Skeletal muscle tissue (tissue), 4 donors: Measurements from ENCODE around the gene FN1. TPM values are rescaled to one million over a fixed set of nuclear protein-coding genes. Genes with fewer than 3 reads are reported as not detected.
A peak's percentile ranks its signal among the peaks of the same experiment; 100 is the strongest.

Source experiments
- H3K27ac ChIP-seq: one replicate; pipeline ENCODE4 v1.7.0; 2013; ENCODE audit warnings: mild to moderate bottlenecking, low read depth, low read length, inconsistent platforms
- H3K27me3 ChIP-seq, 3 donors: one replicate each; pipeline ENCODE4 v1.7.0; 2013; ENCODE audit warnings: low read length in 3 of 3; ENCODE audit not compliant: control insufficient read depth in 3 of 3, insufficient read depth in 3 of 3
- H3K36me3 ChIP-seq, 3 donors: one replicate each; pipeline ENCODE4 v1.7.0; 2013; ENCODE audit warnings: low read length in 3 of 3; ENCODE audit not compliant: control insufficient read depth in 3 of 3, insufficient read depth in 3 of 3
- H3K4me1 ChIP-seq, 3 donors: one replicate each; pipeline ENCODE4 v1.7.0; 2013; ENCODE audit warnings: low read length in 3 of 3, mild to moderate bottlenecking in 3 of 3; ENCODE audit not compliant: control insufficient read depth in 3 of 3, insufficient read depth in 3 of 3
- H3K4me3 ChIP-seq, 3 donors: one replicate each; pipeline ENCODE4 v1.7.0; 2013; ENCODE audit warnings: low read length in 3 of 3
- H3K9ac ChIP-seq, 3 donors: one replicate each; pipeline ENCODE4 v1.7.0; 2013; ENCODE audit warnings: low read length in 3 of 3, mild to moderate bottlenecking in 3 of 3, moderate library complexity in 2 of 3, low read depth in 1 of 3
- H3K9me3 ChIP-seq, 3 donors: one replicate each; pipeline ENCODE4 v1.7.0; 2013; ENCODE audit warnings: low read length in 3 of 3; ENCODE audit not compliant: control insufficient read depth in 3 of 3
- total RNA-seq: library from RNA; depleted of rRNA; stranded (reverse); fragments of >200 nt; gene quantifications from one replicate; pipeline ENCODE4 v1.2.3, GENCODE V29; 2014
- donor health status: Osteomylitis.

The FN1 gene
- total RNA-seq, 1 donor from 2014 or later, result 301 TPM

DNA sequence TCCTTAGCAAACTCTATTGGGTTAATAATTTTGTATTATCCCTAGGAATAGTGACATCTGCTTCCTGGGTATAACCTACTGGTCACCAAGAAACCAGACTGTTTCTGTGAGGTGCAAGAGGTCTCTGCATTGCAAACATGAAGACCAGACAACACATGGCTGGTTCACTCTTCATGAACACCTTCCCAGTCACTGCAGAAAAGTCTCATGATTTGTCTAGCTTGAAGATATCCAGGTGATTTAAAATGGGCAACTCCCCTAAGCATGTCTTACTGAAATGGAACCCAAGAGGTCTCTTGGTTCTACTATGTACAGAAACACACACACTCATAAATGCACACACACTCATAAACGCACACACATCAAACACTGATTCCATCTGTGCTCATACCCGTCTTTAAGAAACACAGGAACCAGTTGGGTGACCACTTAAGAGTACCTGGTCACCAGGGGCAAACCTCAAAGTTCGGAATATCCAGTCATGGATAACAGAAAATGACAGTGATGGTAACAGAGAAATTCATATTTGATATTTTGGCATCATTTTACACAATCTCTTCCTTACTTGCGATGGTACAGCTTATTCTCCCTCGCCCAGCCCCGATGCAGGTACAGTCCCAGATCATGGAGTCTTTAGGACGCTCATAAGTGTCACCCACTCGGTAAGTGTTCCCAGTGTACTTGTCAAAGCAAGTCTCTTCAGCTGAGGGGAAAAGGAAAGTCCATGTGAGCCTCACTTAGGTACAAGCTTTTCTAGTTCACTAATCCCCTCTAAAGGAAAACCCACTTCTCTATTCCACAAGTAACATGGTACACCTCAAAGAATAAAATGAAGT, 2.9 kb downstream of the FN1 start:
- Histone ChIP-seq H3K9ac (no peak overlapping the region), H3K27ac (peak overlapping the region; percentile 22), H3K36me3 (peaks cover 0 to 4% (median 0%) of the 10 kb centered on the region in 3 donors), H3K4me3 (peak overlapping the region in 1 of 3 donors; percentile 32), H3K27me3 (peaks cover 10 to 27% (median 15%) of the 10 kb centered on the region in 3 donors), H3K4me1 (peaks cover 3 to 12% (median 11%) of the 10 kb centered on the region in 3 donors), H3K9me3 (no peaks in the 10 kb centered on the region)

DNA sequence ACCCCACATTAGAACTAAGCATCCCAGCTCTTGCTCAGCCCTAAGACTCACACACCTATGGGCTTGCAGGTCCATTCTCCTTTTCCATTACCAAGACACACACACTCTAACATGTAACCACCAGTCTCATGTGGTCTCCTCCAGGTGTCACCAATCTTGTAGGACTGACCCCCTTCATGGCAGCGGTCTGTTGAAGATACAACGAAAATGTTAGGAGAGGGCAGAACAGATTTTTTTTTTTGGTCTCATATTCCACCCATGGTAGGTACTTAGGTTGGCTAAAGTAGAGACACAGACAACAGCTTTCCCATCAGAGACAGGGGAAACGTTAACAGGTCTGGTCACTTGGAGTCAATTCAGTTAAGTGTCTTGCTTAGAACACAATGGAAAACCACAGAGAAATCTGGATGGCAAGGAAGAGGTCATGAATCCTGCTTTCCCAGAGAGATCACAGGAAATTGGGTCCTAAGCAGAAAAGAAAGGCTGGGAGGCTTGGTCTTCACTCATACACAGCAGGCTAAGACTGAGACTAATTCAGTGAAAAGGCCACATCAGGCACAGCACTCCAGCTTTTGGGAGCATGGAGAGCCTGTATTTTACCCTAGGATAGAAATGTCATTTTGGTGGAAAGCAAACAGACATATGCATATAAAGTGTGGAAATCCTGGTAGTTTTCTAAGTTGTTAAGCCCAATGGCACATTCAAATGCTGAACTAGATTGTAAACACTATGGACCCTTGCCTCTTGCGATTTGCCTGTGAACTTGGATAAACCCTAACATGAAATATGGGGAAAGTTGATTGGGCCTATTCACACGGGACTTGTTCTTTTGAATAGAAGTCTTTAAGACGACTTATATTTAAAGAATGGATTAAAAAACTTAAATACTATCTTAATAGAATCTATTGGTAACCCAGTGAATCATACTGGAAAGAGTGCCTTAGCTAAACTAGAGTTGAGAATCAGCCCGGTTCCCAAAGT, 3.8 kb downstream of the FN1 start:
- Histone ChIP-seq H3K4me1 (peaks cover 3 to 11% (median 11%) of the 10 kb centered on the region in 3 donors), H3K27ac (no peak overlapping the region), H3K27me3 (peaks cover 10 to 23% (median 15%) of the 10 kb centered on the region in 3 donors), H3K4me3 (no peak overlapping the region), H3K36me3 (peaks cover 0 to 4% (median 0%) of the 10 kb centered on the region in 3 donors), H3K9ac (no peak overlapping the region), H3K9me3 (no peaks in the 10 kb centered on the region)

DNA sequence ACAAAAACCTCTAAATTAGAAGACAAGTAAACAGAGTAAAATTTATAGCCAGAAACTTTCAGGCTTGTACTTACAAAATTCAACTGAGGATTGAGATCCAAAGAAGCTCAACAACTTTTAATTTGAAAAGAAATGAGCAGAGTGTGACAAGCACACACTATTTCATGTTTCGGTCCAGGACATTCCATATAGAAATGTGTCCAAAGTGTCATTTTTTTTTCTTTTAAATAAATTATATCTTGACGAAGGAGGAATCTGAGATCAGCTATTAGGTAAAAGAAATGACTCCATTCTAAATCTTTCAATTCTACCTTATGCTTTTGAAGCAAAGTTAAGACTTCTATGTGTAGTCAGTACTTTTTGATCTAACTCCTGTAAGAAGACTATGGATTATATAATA, 4.6 kb downstream of the FN1 start:
- Histone ChIP-seq H3K9me3 (no peaks in the 10 kb centered on the region), H3K4me3 (no peak overlapping the region), H3K27me3 (peaks cover 6 to 17% (median 11%) of the 10 kb centered on the region in 3 donors), H3K36me3 (peaks cover 0 to 6% (median 0%) of the 10 kb centered on the region in 3 donors), H3K4me1 (peaks cover 3 to 7% (median 7%) of the 10 kb centered on the region in 3 donors), H3K9ac (no peak overlapping the region), H3K27ac (no peak overlapping the region)

DNA sequence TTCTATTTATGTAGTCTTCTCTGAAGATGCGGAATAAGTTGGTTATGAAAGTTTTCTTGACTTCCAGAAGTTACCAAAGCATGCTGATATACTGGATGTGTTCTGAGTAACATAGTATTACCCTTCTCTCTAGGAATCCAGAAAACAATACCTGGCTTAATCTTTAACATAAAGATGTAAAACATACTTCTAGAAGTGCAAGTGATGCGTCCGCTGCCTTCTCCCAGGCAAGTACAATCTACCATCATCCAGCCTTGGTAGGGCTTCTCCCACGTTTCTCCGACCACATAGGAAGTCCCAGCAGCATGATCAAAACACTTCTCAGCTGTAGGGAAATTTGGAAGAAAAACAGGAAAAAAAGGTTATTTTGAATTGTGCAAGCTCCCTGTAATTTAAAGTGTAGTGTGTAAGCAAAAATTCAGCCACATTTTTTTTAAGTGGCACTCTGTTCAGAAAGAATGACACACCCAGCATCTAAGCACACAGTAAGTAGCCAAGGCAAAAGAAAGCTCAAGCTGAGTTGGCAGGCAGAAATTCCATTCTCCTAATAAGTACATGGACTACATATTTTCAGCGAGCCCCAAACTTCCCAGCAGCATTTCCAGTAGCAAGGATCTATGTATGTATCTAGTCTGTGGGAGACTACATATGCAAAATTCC, 5.2 kb downstream of the FN1 start:
- Histone ChIP-seq H3K9ac (no peak overlapping the region), H3K27ac (no peak overlapping the region), H3K9me3 (no peaks in the 10 kb centered on the region), H3K4me1 (peaks cover 3 to 7% (median 6%) of the 10 kb centered on the region in 3 donors), H3K36me3 (peaks cover 0 to 6% (median 0%) of the 10 kb centered on the region in 3 donors), H3K27me3 (peaks cover 4 to 15% (median 10%) of the 10 kb centered on the region in 3 donors), H3K4me3 (no peak overlapping the region)

DNA sequence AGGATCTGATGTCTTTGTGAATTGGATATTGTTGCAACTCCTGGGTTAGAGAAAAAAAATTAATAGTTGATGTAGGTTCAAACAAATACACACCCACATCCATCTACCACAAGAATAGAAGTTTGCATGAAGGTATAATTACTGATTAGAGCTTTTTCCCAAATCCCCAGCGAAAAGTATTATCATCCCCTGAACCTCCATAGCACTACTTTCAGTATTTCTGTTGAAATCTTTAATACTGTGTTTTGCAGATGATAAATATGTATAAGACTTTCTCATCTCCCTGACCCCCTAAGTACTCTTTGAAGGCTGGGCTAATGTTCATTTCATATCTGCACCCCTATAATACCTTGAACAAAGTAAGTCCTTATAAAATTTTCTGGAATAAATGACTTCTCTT, 6.4 kb downstream of the FN1 start:
- H3K9ac ChIP-seq, result no peak overlapping the region
- H3K27me3 ChIP-seq, result peaks cover 0 to 4% (median under 1%) of the 10 kb centered on the region in 3 donors
- H3K27ac ChIP-seq, result no peak overlapping the region
- no peaks in the 10 kb centered on the region for H3K9me3 ChIP-seq
- no peak overlapping the region for H3K4me3 ChIP-seq
- H3K4me1 ChIP-seq, result no peaks in the 10 kb centered on the region
- H3K36me3 ChIP-seq, result peaks cover 0 to 6% (median 0%) of the 10 kb centered on the region in 3 donors

DNA sequence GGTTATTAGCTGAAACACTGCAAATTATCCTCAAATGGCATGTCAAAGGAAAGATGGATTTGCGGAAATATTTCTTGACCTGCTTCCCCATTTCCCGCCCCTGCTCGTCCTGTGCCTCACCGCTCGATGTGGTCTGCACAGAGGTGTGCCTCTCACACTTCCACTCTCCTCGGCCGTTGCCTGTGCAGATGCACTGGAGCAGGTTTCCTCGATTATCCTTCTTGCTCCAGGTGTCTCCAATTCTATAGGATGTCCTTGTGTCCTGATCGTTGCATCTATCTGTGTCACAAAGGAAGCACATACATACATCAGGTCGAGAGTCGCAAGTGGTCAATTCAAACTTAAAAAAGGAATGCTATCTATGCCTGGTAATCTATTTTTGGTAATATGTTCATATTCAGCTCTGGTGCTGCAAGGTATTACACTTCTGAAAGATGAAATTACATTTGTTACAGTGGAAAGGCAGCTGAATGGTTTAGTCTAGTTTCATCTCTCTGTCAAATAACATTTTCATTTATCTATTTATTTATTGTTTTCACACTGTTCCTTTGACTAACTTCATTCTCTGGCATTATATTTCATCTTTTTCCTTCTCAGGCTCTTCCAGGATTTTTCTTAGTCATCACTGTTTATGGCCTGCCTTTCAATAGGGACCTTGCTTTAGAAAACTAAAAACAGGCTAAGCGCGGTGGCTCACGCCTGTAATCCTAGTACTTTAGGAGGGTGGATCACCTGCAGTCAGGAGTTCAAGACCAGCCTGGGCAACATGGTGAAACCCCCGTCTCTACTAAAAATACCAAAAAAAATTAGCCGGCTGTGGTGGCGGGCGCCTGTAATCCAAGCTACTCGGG, 7.6 kb downstream of the FN1 start:
- H3K36me3 ChIP-seq, result peaks cover 0 to 10% (median 3%) of the 10 kb centered on the region in 3 donors
- no peak overlapping the region for H3K27ac ChIP-seq
- H3K9ac ChIP-seq, result no peak overlapping the region

DNA sequence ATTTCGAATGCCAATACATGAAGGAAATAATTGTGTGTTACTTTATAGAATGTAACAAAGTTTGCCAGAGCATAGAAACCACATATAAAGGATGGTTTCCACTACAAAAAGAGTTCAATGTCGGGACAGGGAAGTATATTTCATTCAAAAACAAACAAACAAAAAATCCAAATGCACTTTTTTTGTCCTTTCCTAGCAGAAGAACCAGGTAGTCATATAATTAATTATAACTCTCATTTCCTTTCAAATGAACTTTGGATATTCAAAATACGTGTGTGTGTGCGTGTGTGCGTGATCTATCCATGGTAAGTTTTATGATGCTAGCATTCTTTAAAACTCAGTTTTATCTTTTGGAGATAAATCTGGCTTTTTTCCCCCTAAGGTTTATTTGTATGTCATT, 8.3 kb downstream of the FN1 start:
- no peaks in the 10 kb centered on the region for H3K4me1 ChIP-seq
- no peak overlapping the region for H3K27ac ChIP-seq
- H3K27me3 ChIP-seq, result no peaks in the 10 kb centered on the region
- H3K9ac ChIP-seq, result no peak overlapping the region
- no peak overlapping the region for H3K4me3 ChIP-seq
- H3K36me3 ChIP-seq, result peaks cover 0 to 12% (median 5%) of the 10 kb centered on the region in 3 donors
- no peaks in the 10 kb centered on the region for H3K9me3 ChIP-seq

More for the DNA sequence above, 7.6 kb downstream of the FN1 start:
- H3K27me3 ChIP-seq, result peaks cover 0 to 4% (median 0%) of the 10 kb centered on the region in 3 donors
- H3K4me3 ChIP-seq, result no peak overlapping the region
- H3K4me1 ChIP-seq, result no peaks in the 10 kb centered on the region
- no peaks in the 10 kb centered on the region for H3K9me3 ChIP-seq

DNA sequence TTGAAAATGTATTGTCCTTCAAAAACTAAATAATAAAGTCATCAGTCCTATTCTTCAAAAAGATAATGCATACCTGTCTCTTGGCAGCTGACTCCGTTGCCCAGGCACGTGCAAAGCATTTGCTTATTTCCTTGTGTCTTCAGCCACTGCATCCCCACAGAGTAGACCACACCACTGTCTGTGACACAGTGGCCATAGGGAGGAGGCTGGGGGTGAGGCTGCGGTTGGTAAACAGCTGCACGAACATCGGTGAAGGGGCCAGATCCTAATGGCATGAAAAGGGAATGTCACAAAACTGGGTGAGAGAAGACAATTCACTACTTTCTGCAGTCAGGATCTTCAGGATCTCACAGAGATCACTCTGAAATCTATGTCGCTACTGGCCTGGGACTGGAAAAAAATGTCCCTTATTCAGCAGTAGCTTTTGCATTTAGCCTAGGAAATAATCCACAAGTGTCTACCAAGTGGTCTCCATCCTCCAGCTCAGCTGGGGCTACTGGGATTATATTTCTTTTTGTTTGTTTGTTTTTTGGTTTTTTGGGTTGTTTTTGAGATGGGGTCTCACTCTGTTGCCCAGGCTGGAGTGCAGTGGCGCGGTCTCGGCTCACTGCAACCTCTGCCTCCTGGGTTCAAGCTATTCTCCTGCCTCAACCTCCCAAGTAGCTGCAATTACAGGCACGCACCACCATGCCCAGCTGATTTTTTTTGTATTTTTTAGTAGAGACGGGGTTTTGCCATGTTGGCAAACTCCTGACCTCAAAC, 10.7 kb downstream of the FN1 start:
- Histone ChIP-seq H3K4me3 (no peak overlapping the region), H3K4me1 (no peaks in the 10 kb centered on the region), H3K36me3 (peaks cover 0 to 22% (median 5%) of the 10 kb centered on the region in 3 donors), H3K27ac (no peak overlapping the region), H3K9me3 (no peaks in the 10 kb centered on the region), H3K27me3 (no peaks in the 10 kb centered on the region), H3K9ac (no peak overlapping the region)
